ENCODE results near the gene SUZ12.
"Not testable (repeated sequence)": the region's sequence is repeated elsewhere in the genome, so short reads cannot be mapped to it uniquely, and the experiment has no call there.

The SUZ12 gene

DNA sequence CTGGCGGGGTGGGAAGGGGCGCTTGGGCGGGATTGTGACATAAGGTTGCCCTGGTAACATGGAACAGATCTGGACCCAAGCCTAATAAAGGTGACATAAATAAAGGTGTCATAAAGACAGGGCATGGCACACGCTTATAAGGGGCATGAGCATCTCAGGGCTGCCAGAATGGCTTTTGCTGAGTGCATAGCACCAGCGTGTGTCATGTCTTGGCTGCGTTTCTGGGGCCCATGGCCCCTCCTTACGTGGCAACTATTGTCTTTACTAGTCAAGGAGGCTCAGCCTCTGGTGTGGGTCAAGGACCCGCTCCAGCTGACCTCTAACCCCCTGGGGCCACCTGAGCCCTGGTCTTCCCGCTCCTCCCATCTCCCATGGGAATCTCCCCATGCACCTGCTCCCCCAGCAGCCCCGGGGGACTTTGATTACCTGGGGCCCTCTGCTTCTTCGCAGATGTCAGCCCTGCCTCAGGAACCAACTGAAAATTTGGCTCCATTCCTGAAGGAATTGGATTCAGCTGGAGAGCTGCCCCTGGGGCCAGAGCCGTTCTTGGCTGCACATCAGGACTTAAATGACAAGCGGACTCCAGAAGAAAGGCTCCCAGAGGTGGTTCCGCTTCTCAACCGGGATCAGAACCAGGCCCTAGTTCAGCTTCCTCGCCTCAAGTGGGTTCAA lies 84.3 kb downstream of the SUZ12 start:
- ATAC-seq: peak; percentile 57; the same call in 2 of the 3 replicates

DNA sequence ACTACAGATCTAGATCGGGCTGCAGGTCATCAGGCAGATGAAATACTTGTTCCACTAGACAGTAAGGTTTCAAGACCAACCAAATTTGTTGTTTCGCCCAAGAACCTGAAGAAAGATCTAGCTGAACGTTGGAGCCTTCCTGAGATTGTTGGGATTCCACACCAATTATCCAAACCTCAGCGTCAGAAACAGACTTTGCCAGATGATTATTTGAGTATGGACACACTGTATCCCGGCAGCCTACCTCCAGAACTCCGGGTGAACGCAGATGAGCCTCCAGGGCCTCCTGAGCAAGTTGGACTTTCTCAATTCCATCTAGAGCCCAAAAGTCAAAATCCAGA lies 84.8 kb downstream of the SUZ12 start:
- TF ChIP-seq PPARA (CRISPR knock-in tag; IDR thresholded peaks at IDR 0.05; ENCODE audit: borderline replicate concordance) (no peak), GLIS3 (CRISPR knock-in tag; IDR thresholded peaks at IDR 0.05) (no peak), ZFP30 (CRISPR knock-in tag; IDR thresholded peaks at IDR 0.05) (no peak), ZNF8 (CRISPR knock-in tag; IDR thresholded peaks at IDR 0.05) (no peak), RARB (CRISPR knock-in tag; IDR thresholded peaks at IDR 0.05) (no peak), ZFP3 (CRISPR knock-in tag; IDR thresholded peaks at IDR 0.05) (no peak), ARNTL (CRISPR knock-in tag; IDR thresholded peaks at IDR 0.05; ENCODE audit: borderline replicate concordance, low read depth) (no peak)
- no peak for ATAC-seq

More for the DNA sequence above, 84.3 kb downstream of the SUZ12 start:
- TF ChIP-seq RARB (CRISPR knock-in tag; IDR thresholded peaks at IDR 0.05) (no peak), ESRRG (CRISPR knock-in tag; IDR thresholded peaks at IDR 0.05) (no peak), TCF4 (CRISPR knock-in tag; IDR thresholded peaks at IDR 0.05; ENCODE audit: borderline replicate concordance) (no peak), ARNTL (CRISPR knock-in tag; IDR thresholded peaks at IDR 0.05; ENCODE audit: borderline replicate concordance, low read depth) (no peak), ZNF8 (CRISPR knock-in tag; IDR thresholded peaks at IDR 0.05) (no peak), ZNF70 (CRISPR knock-in tag; IDR thresholded peaks at IDR 0.05) (no peak), ISL1 (CRISPR knock-in tag; IDR thresholded peaks at IDR 0.05) (no peak), GLIS3 (CRISPR knock-in tag; IDR thresholded peaks at IDR 0.05) (no peak), ZC3H10 (CRISPR knock-in tag; IDR thresholded peaks at IDR 0.05) (no peak), TOX (CRISPR knock-in tag; IDR thresholded peaks at IDR 0.05; ENCODE audit: borderline replicate concordance) (no peak), ZFP30 (CRISPR knock-in tag; IDR thresholded peaks at IDR 0.05) (no peak), SNAI2 (CRISPR knock-in tag; IDR thresholded peaks at IDR 0.05) (no peak), BACH2 (CRISPR knock-in tag; IDR thresholded peaks at IDR 0.05; ENCODE audit: borderline replicate concordance) (no peak), ZFP3 (CRISPR knock-in tag; IDR thresholded peaks at IDR 0.05) (no peak), CSDC2 (CRISPR knock-in tag; IDR thresholded peaks at IDR 0.05) (no peak), ZNF565 (CRISPR knock-in tag; conservative IDR thresholded peaks at IDR 0.05; ENCODE audit: low read depth) (no peak)
- TF ChIP-seq, protein P1, sequence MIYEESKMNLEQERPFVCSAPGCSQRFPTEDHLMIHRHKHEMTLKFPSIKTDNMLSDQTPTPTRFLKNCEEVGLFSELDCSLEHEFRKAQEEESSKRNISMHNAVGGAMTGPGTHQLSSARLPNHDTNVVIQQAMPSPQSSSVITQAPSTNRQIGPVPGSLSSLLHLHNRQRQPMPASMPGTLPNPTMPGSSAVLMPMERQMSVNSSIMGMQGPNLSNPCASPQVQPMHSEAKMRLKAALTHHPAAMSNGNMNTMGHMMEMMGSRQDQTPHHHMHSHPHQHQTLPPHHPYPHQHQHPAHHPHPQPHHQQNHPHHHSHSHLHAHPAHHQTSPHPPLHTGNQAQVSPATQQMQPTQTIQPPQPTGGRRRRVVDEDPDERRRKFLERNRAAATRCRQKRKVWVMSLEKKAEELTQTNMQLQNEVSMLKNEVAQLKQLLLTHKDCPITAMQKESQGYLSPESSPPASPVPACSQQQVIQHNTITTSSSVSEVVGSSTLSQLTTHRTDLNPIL (CRISPR knock-in tag; IDR thresholded peaks at IDR 0.05; ENCODE audit: low read depth): no peak
- TF ChIP-seq, protein P2, sequence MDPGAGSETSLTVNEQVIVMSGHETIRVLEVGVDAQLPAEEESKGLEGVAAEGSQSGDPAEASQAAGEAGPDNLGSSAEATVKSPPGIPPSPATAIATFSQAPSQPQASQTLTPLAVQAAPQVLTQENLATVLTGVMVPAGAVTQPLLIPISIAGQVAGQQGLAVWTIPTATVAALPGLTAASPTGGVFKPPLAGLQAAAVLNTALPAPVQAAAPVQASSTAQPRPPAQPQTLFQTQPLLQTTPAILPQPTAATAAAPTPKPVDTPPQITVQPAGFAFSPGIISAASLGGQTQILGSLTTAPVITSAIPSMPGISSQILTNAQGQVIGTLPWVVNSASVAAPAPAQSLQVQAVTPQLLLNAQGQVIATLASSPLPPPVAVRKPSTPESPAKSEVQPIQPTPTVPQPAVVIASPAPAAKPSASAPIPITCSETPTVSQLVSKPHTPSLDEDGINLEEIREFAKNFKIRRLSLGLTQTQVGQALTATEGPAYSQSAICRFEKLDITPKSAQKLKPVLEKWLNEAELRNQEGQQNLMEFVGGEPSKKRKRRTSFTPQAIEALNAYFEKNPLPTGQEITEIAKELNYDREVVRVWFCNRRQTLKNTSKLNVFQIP (CRISPR knock-in tag; IDR thresholded peaks at IDR 0.05; ENCODE audit: borderline replicate concordance, low read depth): no peak
- TF ChIP-seq, protein P3, sequence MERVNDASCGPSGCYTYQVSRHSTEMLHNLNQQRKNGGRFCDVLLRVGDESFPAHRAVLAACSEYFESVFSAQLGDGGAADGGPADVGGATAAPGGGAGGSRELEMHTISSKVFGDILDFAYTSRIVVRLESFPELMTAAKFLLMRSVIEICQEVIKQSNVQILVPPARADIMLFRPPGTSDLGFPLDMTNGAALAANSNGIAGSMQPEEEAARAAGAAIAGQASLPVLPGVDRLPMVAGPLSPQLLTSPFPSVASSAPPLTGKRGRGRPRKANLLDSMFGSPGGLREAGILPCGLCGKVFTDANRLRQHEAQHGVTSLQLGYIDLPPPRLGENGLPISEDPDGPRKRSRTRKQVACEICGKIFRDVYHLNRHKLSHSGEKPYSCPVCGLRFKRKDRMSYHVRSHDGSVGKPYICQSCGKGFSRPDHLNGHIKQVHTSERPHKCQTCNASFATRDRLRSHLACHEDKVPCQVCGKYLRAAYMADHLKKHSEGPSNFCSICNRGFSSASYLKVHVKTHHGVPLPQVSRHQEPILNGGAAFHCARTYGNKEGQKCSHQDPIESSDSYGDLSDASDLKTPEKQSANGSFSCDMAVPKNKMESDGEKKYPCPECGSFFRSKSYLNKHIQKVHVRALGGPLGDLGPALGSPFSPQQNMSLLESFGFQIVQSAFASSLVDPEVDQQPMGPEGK (CRISPR knock-in tag; IDR thresholded peaks at IDR 0.05; ENCODE audit: borderline replicate concordance): no peak
- TF ChIP-seq, protein P4, sequence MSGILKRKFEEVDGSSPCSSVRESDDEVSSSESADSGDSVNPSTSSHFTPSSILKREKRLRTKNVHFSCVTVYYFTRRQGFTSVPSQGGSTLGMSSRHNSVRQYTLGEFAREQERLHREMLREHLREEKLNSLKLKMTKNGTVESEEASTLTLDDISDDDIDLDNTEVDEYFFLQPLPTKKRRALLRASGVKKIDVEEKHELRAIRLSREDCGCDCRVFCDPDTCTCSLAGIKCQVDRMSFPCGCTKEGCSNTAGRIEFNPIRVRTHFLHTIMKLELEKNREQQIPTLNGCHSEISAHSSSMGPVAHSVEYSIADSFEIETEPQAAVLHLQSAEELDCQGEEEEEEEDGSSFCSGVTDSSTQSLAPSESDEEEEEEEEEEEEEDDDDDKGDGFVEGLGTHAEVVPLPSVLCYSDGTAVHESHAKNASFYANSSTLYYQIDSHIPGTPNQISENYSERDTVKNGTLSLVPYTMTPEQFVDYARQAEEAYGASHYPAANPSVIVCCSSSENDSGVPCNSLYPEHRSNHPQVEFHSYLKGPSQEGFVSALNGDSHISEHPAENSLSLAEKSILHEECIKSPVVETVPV (CRISPR knock-in tag; IDR thresholded peaks at IDR 0.05): no peak

DNA sequence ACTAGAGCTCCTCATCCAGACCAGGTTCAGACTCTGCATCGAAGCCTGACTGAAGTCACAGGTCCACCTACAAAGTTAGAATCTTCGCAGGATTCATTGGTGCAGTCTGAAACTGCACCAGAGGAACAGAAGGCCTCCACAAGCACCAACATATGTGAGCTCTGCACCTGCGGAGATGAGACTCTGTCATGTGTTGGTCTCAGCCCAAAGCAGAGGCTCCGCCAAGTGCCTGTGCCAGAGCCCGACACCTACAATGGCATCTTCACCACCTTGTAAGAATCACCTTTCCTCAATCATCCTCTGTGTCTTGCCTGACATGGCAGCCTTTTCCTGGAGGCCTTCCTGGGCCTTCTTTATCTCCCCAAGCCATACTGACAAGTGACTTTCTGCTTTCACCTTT lies 85.7 kb downstream of the SUZ12 start:
- ATAC-seq: not testable (repeated sequence)

DNA sequence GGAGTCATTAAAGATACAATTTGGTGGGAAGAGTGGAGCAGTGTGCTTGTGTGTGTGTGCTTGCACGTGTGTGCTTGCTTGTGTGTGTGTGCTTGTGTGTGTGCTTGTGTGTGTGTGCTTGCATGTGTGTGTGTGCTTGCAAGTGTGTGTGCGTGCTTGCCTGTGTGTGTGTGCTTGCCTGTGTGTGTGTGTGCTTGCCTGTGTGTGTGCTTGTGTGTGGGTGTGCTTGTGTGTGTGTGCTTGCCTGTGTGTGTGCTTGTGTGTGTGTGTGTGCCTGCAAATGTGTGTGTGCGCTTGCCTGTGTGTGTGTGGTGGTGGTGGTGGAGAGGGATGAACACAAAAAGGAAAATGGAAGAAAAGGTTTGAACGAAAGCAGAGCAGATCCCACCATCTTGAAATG lies 90.5 kb downstream of the SUZ12 start:
- ATAC-seq: not testable (repeated sequence)

DNA sequence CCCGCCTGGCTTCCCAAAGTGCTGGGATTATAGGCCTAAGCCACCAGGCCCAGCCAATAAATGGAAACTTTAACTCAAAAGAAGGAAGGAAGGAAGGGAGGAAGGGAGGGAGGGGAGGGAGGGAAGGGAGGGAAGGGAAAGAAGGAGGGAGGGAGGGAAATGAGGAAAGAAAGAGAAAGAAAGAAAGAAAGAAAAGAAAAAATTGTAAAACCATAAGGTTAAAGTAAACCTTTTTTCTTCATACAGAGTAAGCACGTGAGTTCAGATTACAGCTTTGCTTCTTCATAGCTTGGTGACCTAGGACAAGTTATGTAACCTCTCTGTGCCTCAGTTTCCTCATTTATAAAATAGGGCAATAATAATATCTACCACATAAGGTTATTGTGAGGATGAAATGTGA lies 96.4 kb downstream of the SUZ12 start:
- ATAC-seq: no peak
- no peak for TF ChIP-seq ZFP3 (CRISPR knock-in tag; IDR thresholded peaks at IDR 0.05)
- TF ChIP-seq, protein P5, sequence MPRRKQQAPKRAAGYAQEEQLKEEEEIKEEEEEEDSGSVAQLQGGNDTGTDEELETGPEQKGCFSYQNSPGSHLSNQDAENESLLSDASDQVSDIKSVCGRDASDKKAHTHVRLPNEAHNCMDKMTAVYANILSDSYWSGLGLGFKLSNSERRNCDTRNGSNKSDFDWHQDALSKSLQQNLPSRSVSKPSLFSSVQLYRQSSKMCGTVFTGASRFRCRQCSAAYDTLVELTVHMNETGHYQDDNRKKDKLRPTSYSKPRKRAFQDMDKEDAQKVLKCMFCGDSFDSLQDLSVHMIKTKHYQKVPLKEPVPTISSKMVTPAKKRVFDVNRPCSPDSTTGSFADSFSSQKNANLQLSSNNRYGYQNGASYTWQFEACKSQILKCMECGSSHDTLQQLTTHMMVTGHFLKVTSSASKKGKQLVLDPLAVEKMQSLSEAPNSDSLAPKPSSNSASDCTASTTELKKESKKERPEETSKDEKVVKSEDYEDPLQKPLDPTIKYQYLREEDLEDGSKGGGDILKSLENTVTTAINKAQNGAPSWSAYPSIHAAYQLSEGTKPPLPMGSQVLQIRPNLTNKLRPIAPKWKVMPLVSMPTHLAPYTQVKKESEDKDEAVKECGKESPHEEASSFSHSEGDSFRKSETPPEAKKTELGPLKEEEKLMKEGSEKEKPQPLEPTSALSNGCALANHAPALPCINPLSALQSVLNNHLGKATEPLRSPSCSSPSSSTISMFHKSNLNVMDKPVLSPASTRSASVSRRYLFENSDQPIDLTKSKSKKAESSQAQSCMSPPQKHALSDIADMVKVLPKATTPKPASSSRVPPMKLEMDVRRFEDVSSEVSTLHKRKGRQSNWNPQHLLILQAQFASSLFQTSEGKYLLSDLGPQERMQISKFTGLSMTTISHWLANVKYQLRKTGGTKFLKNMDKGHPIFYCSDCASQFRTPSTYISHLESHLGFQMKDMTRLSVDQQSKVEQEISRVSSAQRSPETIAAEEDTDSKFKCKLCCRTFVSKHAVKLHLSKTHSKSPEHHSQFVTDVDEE (CRISPR knock-in tag; IDR thresholded peaks at IDR 0.05): no peak
- TF ChIP-seq ARNTL (CRISPR knock-in tag; IDR thresholded peaks at IDR 0.05; ENCODE audit: borderline replicate concordance, low read depth): no peak
- no peak for TF ChIP-seq RARB (CRISPR knock-in tag; IDR thresholded peaks at IDR 0.05)
- TF ChIP-seq, protein P2 (CRISPR knock-in tag; IDR thresholded peaks at IDR 0.05; ENCODE audit: borderline replicate concordance, low read depth): no peak
- TF ChIP-seq SNAI2 (CRISPR knock-in tag; IDR thresholded peaks at IDR 0.05): no peak
- TF ChIP-seq ISL1 (CRISPR knock-in tag; IDR thresholded peaks at IDR 0.05): no peak
- TF ChIP-seq TCF4 (CRISPR knock-in tag; IDR thresholded peaks at IDR 0.05; ENCODE audit: borderline replicate concordance): no peak
- no peak for TF ChIP-seq OSR1 (CRISPR knock-in tag; IDR thresholded peaks at IDR 0.05)
- TF ChIP-seq CSDC2 (CRISPR knock-in tag; IDR thresholded peaks at IDR 0.05): no peak

Data from SK-N-SH treated with all-trans-retinoic acid at 6 μM for 48 hours (cell line).